ENCODE measurements around the gene GRP. TPM values are rescaled to one million over a fixed set of nuclear protein-coding genes. Genes with fewer than 3 reads are reported as not detected.
"Not testable (repeated sequence)": the region's sequence is repeated elsewhere in the genome, so short reads cannot be mapped to it uniquely, and the experiment has no call there.

The GRP gene
- total RNA-seq, 1 donor from 2014 or later = not detected

DNA sequence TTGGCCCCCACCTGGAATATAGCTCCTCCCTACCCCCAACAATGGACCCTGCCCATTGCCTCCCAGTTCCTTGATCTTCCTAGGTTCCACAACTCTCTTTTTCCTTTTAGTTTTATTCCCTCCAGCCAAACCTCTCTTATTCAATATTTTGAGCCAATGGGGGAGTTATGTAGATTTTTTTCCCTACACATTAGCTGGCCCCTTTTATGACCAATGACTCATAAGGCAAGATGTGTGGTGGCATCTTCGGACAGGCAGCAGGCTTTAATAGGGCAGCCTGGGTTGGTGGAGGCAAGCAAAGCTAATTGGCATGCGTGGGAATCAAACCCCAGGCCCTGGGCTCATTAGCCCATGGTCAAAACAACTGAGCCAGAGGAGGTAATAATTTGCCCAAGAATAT is 9.2 kb downstream of the GRP start:
- no peak for DNase-seq (ENCODE audit: low read depth)

DNA sequence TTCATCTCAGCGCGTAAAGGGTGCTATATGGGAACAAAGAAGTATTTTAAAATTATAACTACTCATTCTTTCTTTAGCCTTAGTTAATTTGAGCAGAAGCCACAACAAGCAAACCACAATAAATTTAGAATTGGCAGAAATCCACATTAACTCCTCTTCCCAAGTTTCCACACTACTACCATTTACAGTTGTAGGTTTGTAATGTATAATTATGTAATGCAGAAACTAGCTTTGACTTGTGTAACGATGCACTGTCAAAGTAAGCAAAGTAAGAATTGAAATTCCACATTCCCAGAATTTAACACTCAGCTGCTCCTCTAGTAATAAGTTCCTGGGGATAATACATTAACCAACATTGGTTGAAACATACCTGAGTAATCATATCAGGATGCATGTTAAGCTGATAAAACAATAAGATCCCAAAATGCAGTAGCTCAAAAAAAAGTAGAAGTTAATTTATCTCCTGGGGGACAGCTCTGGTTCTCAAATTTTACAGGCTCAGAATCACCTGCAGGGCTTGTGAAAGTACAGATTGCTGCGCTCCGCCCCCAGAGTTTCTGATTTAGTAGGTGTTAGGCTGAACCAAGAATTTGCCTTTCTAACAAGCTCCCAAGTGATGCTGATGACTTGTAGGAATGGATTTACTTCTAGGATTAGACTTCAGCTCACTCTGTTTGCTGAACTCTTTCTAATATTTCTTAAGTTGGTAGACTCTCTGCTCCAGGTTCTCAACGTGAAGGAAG is 9.9 kb downstream of the GRP start:
- no peak for DNase-seq (ENCODE audit: low read depth)

DNA sequence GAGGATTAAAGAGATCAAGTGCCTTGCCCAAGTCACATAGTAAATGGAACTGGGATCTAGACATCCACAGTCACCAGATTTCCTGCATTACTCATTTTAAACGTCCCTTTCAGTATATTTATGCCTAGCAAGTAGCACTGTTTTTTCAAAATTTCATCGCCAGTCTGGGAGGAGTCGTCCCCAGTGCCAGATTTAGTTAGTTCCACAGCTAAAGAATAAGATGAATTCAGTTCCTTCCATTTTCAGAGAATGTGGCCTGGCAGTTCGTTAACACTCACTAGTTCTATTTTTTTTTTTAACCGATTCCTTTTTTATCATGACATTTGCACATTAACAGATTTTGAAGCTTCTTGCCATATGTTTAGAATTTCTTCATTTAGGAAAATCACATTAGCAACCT is 11.2 kb downstream of the GRP start:
- no peak for DNase-seq (ENCODE audit: low read depth)

GRCh38 chr18:59231877-59232276 is 11.9 kb downstream of the GRP start:
- no peak for DNase-seq (ENCODE audit: low read depth)

DNA sequence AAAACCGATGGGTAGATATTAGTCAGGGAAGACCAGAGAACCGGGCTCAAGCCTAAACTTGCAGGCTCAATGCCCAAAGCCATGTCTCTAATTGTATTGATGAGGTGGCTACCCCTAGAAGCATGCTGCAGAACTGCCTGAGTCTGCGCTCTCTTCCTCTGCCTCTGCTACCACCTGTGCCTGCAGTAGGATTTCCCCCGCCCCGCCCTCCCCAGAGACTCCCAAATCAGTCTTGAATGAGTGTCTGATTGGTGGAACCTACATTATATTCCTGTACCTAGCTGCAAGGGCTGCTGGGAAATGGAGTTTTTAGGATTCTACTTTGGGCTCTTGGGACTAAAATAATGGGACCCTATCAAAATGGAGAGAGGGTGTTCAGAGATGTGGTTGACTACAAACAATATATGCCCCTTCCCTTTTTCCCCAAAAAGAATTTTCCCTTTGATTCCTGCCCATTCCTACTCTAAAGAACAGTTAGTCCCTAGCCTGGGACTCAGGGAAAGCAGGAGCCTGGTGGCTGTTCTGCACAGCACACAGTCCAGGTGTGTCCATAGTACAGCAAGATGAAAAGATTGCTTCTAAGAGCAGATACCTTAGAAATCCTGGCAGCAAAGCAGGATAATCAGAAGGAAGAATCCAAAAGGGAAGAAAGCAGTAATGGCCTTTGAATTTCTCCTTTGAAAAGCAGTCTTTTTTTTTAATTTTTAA is 12.5 kb downstream of the GRP start:
- DNase-seq (ENCODE audit: low read depth) = no peak

GRCh38 chr18:59233017-59233410 is 13.1 kb downstream of the GRP start:
- no peak for DNase-seq (ENCODE audit: low read depth)

DNA sequence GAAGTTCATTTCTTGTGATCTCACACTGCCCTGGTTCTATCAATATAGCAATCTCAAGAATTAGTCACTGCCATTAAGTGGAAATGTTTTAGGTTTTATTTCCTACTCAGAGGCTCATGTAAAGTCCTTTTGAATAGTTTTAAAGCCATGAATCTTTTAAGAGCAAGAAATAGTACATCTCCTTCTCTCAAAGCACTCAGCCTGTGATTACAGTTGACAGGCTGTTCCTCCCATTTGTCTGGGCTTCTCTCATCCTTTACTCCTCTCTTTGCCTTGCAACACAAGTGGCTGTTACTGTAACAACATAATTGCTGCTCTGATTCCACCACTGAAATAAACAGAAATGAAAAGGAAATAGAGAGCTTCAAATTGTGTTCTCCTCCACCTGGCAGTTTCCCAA is 18.4 kb downstream of the GRP start:
- no peak for DNase-seq (ENCODE audit: low read depth)

DNA sequence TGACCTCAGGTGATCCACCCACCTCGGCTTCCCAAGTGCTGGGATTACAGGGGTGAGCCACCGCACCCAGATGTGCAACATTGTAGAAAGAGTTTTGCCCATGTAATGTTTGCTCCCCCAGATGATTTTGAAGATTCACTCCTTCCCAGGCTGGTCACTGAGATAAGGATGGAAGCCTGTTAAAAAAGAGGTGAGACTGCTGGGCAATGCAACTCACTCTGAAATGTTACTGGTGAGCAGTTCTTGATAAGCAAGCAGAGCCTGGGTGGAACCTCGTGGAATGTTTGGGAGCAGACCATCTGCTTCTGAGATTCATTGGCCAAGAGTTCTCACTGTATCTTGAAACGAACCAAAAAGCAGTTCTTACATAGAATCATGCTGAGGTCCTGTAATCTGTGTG is 19.7 kb downstream of the GRP start:
- no peak for DNase-seq (ENCODE audit: low read depth)

DNA sequence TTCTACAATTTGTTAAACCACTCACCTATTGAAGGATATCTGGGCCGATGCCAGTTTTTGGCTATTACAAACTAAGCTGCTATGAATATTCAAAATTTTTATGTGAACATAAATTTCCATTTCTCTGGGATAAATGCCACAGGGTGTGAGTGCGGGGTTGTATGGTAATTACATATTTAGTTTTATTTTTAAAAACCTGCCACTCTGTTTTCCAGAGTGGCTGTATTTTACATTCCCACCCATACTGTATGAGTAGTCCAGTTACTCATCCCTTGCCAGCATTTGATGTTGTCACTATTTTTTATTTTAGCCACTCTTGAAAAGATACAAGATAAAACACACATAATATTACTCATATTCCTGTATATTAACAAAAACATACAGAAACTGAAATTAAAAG is 22.9 kb downstream of the GRP start:
- no peak for DNase-seq (ENCODE audit: low read depth)

DNA sequence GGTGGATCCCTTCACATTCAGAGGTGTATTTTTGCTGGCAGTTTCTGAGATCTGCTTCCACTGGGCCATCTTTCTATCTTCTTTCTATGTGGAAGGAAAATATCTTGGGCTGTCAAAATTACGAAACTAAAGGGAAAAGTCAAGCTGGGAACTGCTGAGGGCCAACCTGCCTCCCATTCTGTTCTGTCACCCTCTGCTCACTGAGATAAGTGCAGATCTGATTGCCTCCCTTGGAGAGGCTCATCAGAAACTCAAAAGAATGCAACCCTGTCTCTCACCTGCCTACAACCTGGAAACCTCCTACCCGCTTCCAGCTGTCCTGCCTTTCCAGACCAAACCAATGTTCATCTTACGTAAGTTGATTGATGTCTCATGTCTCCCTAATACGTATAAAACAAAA is 26.8 kb downstream of the GRP start:
- DNase-seq (ENCODE audit: low read depth) = no peak

DNA sequence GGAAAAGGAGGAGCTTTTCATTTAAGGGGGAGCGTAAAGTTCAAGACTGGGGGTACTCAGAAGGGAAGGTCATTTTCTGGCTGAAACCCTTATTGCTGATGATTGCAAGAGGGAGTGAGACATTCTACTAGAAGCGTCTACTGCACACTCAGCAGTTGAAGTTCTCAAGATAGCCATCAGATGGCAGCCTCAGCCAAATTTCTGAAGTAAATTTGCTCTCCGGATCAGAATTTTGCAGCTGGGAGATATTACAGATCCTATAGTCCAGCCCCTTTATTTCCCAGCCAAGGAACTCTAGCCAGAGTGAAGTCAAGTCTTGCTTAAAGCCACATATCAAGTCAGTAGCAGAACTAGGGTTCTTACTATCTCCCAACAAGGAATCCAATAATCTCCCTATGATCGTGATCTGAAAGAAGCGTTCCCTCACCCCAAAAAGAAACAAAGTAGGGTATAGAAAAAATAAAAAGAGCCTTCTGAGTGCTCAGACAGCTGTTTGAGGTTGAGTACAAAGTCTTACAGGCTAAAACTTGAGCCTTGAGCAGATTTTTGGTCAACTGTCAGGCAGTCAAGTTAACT is 29.3 kb downstream of the GRP start:
- DNase-seq (ENCODE audit: low read depth) = peak; percentile 73

- not testable (repeated sequence) for DNase-seq (ENCODE audit: low read depth)
Observed at GRCh38 chr18:59255491-59255890, 35.5 kb downstream of the GRP start.

GRCh38 chr18:59261842-59262241 is 41.9 kb downstream of the GRP start:
- DNase-seq (ENCODE audit: low read depth) = not testable (repeated sequence)

DNA sequence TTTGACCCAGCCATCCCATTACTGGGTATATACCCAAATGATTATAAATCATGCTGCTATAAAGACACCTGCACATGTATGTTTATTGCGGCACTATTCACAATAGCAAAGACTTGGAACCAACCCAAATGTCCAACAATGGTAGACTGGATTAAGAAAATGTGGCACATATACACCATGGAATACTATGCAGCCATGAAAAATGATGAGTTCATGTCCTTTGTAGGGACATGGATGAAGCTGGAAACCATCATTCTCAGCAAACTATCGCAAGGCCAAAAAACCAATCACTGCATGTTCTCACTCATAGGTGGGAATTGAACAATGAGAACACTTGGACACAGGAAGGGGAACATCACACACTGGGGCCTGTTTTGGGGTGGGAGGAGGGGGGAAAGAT is 42.3 kb downstream of the GRP start:
- not testable (repeated sequence) for DNase-seq (ENCODE audit: low read depth)

DNA sequence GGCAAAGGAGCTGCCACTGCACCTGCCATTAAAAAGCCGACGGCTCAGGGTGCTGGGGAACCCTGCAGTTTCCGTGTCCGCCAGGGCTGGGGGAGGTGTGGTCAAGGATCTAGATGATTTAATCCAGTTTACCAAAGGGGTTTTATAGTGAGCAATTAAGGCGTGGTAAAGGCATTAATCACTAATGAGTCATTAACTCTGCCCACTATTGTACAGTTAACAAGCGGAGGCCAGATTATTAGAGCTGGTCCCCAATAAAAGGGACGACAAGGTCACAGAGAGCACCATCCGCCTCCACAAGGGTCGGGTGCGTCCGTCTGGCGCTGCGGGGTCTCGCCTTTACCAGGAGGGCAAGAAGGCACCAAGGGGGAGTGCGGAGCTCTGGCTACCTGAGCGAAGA is 43.7 kb downstream of the GRP start:
- no peak for DNase-seq (ENCODE audit: low read depth)

GRCh38 chr18:59264121-59264571 is 44.2 kb downstream of the GRP start:
- no peak for DNase-seq (ENCODE audit: low read depth)

- DNase-seq (ENCODE audit: low read depth) = no peak
Observed at GRCh38 chr18:59264651-59265245, 44.8 kb downstream of the GRP start.

DNA sequence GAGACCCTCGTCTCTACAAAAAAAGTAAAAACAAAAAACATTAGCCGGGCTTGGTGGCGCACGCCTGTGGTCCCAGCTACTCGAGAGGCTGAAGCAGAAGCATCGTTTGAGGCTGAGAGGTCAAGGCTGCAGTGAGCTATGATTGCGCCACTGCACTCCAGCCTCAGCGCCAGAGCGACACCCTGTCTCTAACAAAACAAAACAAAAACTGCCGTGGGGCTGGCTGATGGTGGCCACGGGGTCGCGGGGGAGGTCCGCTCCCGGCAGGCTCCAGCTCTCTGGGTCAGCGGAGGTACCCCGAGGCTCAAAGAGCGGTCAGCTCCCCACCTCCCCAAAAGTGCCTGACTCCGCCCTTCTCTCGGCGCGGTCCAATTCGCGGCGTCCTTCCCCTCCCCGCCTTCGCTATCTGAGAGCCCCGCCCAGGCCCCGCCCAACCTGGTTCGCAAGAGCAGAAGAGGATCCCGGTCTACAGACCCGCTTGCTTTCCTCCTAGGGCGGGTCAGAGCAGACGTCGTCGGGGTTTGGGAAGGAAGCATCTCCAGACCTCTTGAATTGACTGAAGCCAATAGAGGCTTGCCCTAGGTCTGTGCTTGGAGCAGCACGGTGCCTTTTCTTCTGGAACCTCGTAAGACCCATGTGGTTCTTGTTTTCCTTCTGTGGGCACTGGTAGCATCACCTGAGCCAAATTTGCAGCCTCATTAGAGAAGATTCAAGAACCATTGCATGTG is 45.5 kb downstream of the GRP start:
- no peak for DNase-seq (ENCODE audit: low read depth)

DNA sequence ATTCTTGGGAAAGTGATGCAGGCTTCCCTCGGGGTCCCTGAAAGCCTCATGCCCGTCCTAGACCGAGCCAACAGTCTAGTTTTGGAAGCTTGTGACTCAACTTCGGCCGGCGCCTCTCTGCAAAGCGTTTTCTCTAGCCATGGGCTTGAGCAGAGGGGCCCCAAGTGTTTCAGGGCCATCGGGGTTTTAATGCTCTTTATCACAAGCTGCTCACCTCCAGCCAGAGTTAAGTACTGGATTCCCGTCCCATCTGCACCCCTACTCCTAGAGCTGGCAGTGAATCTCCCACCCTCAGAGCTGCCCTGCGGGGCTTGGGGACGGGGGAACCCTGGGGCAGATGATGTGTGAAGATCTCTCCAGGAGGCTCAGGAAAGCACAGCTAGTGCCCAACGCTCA is 46.0 kb downstream of the GRP start:
- DNase-seq (ENCODE audit: low read depth) = no peak

GRCh38 chr18:59266459-59266858 is 46.5 kb downstream of the GRP start:
- DNase-seq (ENCODE audit: low read depth) = no peak

DNA sequence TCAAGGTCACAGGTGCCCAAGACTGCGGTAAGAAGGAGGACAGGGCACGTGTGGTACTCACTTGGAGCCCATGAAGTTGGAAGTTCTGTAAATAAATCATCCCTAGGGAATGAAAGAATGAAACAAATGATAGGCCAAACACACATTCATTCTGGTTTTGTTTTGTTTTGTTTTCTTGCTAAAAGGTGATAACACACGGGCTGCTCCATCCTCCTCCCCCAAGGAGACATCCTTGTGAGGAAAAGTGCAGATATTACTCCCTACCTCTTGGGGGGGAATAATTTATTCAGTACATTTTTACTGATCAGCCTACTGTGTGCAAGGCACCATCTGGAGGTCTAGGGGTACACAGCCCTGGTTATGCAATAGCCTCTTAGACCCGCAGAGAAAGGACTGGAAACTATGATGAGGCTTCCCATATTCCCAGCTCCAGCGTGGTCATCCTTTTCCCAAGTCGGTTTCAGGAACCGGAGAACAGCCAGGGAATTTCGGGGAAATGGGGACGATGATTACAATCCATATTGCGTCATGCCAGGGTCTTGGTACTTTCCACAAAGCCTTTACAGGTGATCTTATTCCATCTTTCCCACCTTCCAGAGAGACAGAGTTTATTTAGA is 47.0 kb downstream of the GRP start:
- no peak for DNase-seq (ENCODE audit: low read depth)

All from myocyte (in vitro differentiated cells).